Naive thymus-derived CD4-positive, alpha-beta T cell (primary cell): Measurements from ENCODE around the gene NAGK. TPM values are rescaled to one million over a fixed set of nuclear protein-coding genes. Genes with fewer than 3 reads are reported as not detected.

Source experiments
- polyA plus RNA-seq, 2 donors: library from polyadenylated mRNA; unstranded; fragments of 300-500 nt; fragmentation: Illumina TruSeq; gene quantifications; one replicate each; pipeline ENCODE4 v1.2.3, GENCODE V29; 2021
- total RNA-seq, 6 experiments: library from RNA in 5 of 6; stranded (reverse) in 5 of 6; gene quantifications; 1 replicate in 5 of 6; 2 replicates in 1 of 6; pipeline ENCODE4 v1.2.3 and lab custom pipeline; 2021 to 2026

NAGK gene
- total and polyA plus RNA-seq, 7 experiments from 2014 or later = 44.8 to 169 (median 120) TPM

Other genes with a start within 250 kb of the NAGK start
- gene CLEC4F, start 248.0 kb upstream of the NAGK start, total RNA-seq = 1 to 10 TPM in 1 of 5 experiments, under 1 TPM in 1, not detected in 3; 0.19 to 1.6 TPM
- not detected for gene CLEC4F, start 248.0 kb upstream of the NAGK start, polyA plus RNA-seq
- under 1 TPM in 1 of 5 experiments, not detected in 4; 0.27 TPM for gene CD207, start 232.8 kb upstream of the NAGK start, total RNA-seq
- not detected for gene CD207, start 232.8 kb upstream of the NAGK start, polyA plus RNA-seq
- gene VAX2, start 168.1 kb upstream of the NAGK start, total RNA-seq = not detected
- not detected for gene VAX2, start 168.1 kb upstream of the NAGK start, polyA plus RNA-seq
- not detected for gene ATP6V1B1, start 132.7 kb upstream of the NAGK start, total RNA-seq
- not detected for gene ATP6V1B1, start 132.7 kb upstream of the NAGK start, polyA plus RNA-seq
- 1 to 10 TPM in 1 of 5 experiments, under 1 TPM in 3, not detected in 1; 0.21 to 1.5 (median 0.63) TPM for gene ANKRD53, start 90.0 kb upstream of the NAGK start, total RNA-seq
- gene ANKRD53, start 90.0 kb upstream of the NAGK start, polyA plus RNA-seq = not detected
- gene TEX261, start 73.8 kb upstream of the NAGK start, total RNA-seq = 10 to 100 TPM; 33.2 to 66.3 (median 56.4) TPM
- gene TEX261, start 73.8 kb upstream of the NAGK start, polyA plus RNA-seq = 10 to 100 TPM; 35.6 to 44.4 TPM
- gene MCEE, start 61.6 kb downstream of the NAGK start, total RNA-seq = 10 to 100 TPM; 11.6 to 27.9 (median 16.4) TPM
- gene MCEE, start 61.6 kb downstream of the NAGK start, polyA plus RNA-seq = 10 to 100 TPM; 18.9 to 38.0 TPM
- 10 to 100 TPM; 28.2 to 58.9 (median 43.8) TPM for gene MPHOSPH10, start 62.0 kb downstream of the NAGK start, total RNA-seq
- gene MPHOSPH10, start 62.0 kb downstream of the NAGK start, polyA plus RNA-seq = 10 to 100 TPM; 24.4 to 34.5 TPM
- 10 to 100 TPM in 2 of 5 experiments, 1 to 10 TPM in 3; 1.3 to 14.1 (median 5.0) TPM for gene PAIP2B, start 158.5 kb downstream of the NAGK start, total RNA-seq
- 1 to 10 TPM; 2.0 to 2.8 TPM for gene PAIP2B, start 158.5 kb downstream of the NAGK start, polyA plus RNA-seq